Islet precursor cell (in vitro differentiated cells): ENCODE measurements around the gene DTWD1.
"Not testable (repeated sequence)": the region's sequence is repeated elsewhere in the genome, so short reads cannot be mapped to it uniquely, and the experiment has no call there.

Experiments
- DNase-seq: peaks from one replicate; pipeline ENCODE4 v3.0.0-alpha.2; 2018

The DTWD1 gene

DNA sequence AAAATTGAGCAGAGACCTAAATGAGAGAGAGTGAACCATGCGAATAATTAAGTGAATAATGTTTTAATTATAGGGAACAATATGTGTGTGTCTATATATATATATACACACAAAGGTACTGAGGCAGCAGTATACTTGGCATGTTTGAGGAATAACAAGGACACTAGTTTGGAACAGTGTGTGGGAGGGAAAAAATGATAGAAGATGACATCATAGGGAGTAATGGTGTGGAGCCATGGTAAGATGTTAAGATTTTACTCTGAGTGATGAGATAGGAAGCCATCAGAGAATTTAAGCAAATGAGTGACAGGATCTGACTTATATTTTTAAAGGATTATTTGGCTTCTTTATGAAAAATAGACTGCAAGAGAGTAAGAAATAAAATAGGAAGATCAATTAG lies 29.1 kb downstream of the DTWD1 start:
- no peak for DNase-seq

DNA sequence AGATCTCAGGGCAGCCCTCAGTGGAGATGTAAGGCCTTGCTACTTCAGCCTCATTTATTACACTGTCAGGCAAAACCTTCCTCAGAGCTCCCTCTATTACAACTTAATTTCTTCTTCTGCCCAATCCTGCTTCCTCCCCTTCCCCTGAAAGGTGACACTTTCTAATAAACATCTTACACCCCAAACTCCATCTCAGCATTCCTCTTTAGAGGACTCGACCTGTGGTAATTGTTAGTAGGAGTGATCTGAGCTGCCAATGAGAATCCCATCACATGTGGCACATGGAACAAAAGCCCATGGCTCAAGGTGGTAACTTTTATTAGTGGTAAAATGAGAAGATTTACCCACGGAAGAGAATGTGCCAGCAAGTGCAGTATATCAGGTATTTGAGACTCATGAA lies 29.8 kb downstream of the DTWD1 start:
- DNase-seq: no peak

DNA sequence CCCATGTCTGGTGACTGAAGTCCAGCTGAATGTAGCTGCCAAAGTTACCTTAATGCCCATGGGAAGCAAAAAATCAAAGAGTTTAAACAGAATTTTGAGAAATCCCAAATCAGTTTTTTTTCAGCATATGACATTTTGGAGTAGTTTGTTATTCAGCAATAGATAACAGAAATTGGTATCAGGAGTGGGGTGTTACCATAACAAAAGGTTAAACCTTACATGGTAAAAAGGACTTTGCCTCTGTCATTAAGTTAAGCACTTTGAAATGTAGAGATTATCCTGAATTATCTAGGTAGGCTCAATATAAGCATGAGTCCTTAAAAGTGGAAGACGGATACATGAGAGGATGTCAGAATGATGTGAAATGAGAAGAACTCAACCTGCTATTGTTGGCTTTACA lies 32.1 kb downstream of the DTWD1 start:
- no peak for DNase-seq

DNA sequence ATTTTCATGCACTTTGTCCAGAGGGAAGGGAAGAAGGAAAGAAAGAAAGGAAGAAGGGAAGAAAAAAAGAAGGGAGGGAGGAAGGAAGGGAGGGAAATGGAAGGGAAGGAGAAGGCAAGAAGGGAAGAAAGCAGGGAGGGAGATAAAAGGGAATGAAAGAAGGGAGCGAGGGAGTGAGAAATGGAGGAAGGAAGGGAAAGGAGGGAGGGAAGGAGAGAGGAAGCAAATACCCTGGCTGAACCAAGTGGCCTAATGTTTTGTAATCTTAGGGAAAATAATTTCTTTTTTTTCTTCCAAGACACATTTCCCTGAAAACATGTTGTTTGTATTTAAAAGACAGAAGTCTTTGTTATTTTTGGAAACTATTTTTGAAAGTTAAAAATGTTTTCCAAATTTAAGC lies 35.9 kb downstream of the DTWD1 start:
- DNase-seq: no peak

DNA sequence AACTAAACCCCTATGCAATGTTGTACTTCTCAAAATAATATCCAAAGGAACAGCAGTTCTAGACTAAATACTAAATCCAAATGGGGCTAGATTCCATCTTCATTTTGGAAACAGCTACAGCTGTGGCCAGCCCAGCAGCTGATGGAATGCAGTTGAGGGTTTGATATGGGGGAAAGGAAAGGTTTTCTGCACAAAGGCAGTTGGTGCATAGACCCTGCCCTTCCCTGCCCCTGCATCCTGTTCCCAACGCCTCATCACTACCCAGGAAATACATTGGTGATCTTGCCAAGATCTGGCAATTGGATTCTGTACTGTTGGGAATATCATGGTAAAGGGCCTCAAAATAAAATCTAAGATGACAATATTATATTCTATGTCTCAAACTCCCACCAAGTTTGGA lies 43.9 kb downstream of the DTWD1 start:
- DNase-seq: no peak

DNA sequence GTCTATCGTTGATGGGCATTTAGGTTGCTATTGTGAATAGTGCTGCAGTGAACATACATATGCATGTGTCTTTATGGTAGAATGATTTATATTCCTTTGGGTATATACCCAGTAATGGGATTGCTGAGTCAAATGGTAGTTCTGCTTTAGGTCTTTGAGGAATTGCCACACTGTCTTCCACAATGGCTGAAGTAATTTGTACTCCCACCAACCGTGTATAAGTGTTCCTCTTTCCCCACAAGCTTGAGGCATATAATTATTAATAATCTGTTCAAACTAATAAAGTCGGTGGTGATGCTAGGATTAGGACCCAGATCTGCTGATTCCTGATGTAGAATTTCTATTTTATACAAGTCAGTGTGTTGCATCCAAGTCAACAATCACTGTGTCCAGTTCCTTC lies 45.6 kb downstream of the DTWD1 start:
- DNase-seq: not testable (repeated sequence)

DNA sequence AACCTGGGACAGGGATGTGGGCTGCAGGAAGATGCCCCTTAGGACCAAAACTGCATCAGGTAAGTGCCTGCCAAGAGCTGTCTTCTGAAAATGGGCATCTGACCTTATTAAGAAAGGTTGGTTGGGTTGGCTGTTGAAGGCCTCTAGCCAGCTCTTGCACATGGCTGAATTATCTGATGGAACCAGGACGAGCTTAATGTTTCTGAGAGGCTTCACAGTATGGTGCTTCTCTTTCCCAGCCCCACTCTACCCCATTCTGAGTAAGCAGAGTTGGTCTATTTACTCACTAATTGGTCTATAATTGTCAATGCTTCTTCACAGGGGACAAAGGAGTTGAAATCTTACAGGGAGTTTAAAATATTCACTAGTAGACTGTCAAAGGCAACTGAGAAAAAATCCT lies 48.4 kb downstream of the DTWD1 start:
- no peak for DNase-seq

DNA sequence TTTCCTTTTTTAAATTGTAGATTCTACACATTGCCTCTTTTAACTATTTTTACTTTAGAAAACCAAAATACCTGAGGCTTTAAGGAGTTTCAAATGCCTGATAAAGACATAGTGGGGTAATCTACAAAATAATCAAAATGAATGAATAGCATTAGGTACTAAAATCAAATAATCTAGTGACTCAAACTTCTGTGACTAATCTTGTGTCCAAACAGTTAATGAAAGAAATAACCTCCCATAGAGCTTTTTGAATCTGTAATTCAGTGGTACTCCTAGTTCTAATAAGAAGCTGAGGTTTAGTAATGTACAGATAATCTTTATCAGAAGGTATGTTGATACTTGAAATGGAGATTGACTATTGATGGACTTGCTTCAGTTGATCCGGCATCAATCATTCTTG lies 53.0 kb downstream of the DTWD1 start:
- DNase-seq: no peak

DNA sequence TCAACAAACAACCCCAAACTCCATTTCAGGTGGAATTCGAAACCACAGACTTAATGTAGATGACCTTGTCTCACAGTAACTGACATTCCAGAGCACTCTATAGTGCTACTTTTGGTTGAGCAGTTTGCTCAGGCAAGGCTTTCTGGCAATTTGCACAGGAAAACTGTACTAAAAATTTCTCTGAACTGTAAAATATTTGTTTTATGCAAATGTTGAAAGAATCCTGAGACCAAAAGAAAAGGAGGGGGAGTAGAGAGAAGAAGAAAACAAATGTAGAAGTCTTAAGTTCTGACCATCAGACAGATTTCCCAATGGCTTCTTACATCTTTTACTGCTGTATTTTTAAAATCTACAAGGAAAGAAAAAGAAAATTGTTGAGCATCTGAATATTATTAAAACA lies 53.5 kb downstream of the DTWD1 start:
- no peak for DNase-seq

DNA sequence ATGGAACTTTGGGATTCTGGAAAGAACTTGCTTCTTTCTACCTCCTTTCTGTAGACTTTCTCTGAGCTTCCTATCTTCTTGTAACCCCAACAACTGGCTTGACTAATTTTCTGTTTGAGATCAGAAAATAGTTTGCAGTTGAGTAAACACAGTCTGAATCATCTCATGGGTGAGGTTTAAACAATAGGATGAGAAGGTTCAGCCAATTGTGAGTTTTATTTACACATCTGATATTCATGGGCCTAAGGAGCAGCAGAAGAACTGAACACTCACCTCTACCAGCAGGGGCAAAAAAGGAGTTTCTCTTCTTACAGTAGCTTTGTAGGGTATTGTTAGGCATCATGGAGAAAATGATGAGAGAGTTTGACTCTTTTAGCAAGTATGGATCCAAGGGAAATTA lies 54.2 kb downstream of the DTWD1 start:
- DNase-seq: no peak

DNA sequence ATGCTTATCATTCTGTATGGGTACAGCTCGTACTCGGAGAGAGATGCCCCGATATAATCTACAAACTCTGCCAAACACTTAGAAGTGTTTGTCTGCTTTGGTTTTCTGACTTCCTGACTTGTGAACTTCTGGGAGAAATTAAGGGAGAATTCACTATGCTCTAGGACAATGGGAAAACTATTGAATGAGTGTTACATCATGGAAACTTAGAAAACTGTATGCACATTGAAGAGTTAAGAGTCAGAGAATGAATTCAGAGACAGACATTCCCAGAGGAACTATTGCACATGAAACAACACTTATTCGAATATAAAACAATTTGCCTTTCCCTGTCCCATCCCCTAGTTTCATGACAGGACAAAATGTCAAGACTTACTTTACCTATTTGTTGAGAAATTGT lies 57.8 kb downstream of the DTWD1 start:
- DNase-seq: no peak

DNA sequence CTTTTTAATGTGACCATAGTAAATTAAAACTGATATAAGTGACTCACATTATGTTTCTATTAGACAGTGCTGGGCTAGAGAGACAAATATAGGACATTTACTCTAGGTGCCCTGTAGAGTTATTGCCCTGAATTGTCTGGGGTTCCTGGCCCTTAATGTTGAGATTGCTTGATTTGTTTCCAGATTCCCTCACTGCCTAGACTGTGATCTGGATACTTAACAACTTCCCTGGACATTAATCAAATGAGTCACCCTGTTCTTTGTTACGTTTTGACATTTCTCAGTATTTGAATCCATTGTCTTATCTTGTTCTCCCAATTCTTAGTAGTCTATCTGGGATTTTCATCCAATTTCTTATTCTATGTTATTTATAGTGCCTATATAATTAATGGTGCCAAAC lies 65.8 kb downstream of the DTWD1 start:
- no peak for DNase-seq

DNA sequence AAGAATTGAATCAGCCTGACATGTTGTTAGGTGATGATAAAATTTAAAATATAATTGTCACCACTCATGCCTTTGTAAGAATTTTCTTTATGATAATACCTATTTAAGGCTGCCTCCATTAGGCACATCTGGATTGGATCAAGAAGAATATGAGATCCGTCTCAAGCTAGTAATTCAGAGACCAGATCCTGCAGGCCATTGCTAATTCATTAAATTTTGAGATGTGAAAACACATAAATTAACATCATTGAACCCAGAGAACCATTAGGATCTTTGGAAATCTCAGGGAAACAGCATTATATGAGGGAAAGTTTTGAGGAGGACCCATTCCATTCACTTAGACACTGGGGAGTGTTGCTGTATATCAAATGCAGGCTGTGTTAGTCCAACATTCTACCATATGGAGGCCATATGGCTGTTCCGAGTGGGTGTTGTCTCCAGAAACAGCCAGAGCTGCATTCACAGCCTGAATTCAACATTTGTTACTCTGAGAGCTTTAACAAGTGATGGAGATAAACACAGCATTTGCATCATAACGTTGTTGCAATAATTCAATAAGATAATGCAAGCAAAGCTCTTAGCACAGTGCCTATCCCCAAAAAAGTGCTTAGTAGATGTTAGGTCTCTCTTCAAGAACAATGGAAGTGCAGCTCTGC lies 67.4 kb downstream of the DTWD1 start:
- no peak for DNase-seq

DNA sequence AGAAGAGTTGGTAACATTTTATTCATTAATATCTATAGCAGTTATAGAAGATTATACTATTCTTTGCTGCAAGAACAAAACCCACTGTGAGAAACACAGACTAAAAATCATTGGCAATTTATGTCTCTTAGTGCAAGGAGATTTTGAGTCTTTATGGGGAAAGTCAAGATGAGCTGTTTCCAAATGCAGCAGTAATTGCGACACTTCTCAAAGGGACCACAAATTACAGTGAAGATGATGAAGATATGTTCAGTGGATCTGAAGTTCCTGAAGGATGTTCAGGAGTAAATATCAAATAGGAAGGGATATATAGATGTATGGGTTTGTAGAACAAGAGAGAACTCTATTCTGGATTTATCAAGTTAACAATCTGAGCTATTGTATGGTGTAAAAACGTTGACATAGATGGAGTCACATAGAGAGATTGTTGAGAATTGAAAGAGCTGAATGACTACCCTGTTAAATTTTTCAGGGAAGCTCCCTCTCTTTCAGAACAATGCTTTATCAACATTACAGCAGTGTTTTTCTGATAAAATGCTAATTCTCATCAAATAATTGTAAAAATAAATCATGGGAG lies 71.8 kb downstream of the DTWD1 start:
- no peak for DNase-seq

DNA sequence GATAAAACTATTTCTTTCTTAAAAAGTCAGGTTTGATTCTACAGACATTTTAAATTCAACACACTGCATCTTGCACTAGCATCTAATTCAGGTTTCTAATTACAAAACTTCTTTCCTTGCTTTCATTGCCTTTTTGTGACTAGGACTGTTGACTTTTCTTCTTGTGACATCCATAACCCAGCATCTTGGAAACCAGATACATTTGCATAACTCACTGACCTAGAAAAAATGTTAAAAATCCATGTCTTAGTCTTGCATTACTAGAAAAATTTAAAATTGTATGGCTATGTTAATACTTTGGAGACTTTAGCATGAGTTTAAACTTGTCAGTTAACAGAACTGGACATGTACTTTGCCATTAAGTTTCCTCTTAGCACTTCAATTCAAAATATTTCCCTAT lies 72.7 kb downstream of the DTWD1 start:
- no peak for DNase-seq

DNA sequence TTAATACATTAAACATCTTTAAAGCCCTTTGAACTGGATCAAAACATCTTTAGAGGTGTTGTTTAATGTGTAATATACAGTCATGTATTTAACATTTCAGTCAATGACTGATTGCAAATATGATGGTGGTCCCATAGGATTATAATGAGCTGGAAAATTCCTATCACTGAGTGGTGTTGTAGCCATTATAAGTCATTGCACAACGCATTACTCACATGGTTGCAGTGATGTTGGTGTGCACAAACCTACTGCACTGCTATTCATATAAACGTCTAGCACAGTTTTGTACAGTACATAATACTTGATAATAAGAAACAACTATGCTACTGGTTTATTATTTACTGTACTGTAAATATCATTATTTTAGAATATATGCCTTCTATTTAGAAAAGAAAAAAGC lies 75.6 kb downstream of the DTWD1 start:
- no peak for DNase-seq

DNA sequence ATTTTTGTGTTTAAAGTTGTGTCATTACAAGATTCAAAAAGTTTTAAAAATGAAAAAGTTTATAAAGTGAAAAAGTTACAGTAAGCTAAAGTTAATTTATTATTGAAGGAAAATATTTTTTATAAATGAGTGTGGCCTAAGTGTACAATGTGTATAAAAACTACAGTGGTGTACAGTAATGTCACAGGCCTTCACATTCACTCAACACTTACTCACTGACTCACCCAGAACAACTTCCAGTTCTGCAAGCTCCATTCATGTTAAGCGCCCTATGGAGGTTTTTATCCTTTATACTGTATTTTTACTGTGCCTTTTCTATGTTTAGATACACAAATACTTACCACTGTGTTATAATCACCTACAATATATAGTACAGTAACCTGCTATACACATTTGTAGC lies 76.3 kb downstream of the DTWD1 start:
- DNase-seq: no peak

DNA sequence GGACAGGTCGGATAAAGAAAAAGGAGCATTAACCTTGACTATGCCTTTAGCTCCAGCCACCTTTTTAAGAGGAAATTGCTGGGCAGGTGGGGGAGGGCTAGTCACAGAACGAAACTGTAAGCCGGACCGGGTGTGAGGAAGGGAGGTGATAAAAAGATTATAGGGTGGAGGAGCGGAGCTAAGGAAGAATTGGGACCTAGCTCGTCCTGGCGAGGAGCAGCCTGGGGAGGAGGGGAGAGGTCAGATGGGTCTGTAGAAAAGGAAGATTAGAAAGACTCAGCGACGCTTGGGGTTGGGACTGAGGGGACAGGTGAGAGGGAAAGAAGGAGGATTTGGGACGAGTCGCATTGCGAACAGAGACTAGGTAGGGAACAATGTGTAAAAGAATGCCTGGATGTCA lies 82.1 kb downstream of the DTWD1 start:
- DNase-seq: not testable (repeated sequence)
